ENCODE data around the gene JSRP1.
A peak's percentile ranks its signal among the peaks of the same experiment; 100 is the strongest.

JSRP1 gene

GRCh38 chr19:2255982-2256685 lies at the start of gene JSRP1:
Gene JSRP1 (minus strand): TSS chr19:2256417. CDS start chr19:2255314, 1,103 bp downstream.
- FAIRE-seq (no peak), DNase-seq (ENCODE audit: extremely low spot score, insufficient read length, low read depth) (no peak)

- DNase-seq (ENCODE audit: extremely low spot score, insufficient read length, low read depth) = no peak
- no peak for FAIRE-seq
Measured at GRCh38 chr19:2305452-2306280, 49.4 kb upstream of the JSRP1 start.

- FAIRE-seq (no peak), DNase-seq (ENCODE audit: extremely low spot score, insufficient read length, low read depth) (no peak)
Measured at GRCh38 chr19:2303211-2303798, 47.1 kb upstream of the JSRP1 start.

GRCh38 chr19:2302319-2303210 lies 46.3 kb upstream of the JSRP1 start:
- DNase-seq (ENCODE audit: extremely low spot score, insufficient read length, low read depth) (no peak), FAIRE-seq (no peak)

- no peak for FAIRE-seq
- no peak for DNase-seq (ENCODE audit: extremely low spot score, insufficient read length, low read depth)
Measured at GRCh38 chr19:2300533-2300932, 44.3 kb upstream of the JSRP1 start.

GRCh38 chr19:2296141-2296540 lies 39.9 kb upstream of the JSRP1 start:
- FAIRE-seq (no peak), DNase-seq (ENCODE audit: extremely low spot score, insufficient read length, low read depth) (no peak)

- DNase-seq (ENCODE audit: extremely low spot score, insufficient read length, low read depth) (no peak), FAIRE-seq (no peak)
Measured at GRCh38 chr19:2294687-2295335, 38.6 kb upstream of the JSRP1 start.

- DNase-seq (ENCODE audit: extremely low spot score, insufficient read length, low read depth) = no peak
- no peak for FAIRE-seq
Measured at GRCh38 chr19:2291185-2291751, 35.1 kb upstream of the JSRP1 start.

GRCh38 chr19:2290441-2291184 lies 34.4 kb upstream of the JSRP1 start:
- FAIRE-seq = no peak
- DNase-seq (ENCODE audit: extremely low spot score, insufficient read length, low read depth) = no peak

GRCh38 chr19:2289714-2290435 lies 33.7 kb upstream of the JSRP1 start:
- DNase-seq (ENCODE audit: extremely low spot score, insufficient read length, low read depth) (peak; percentile 72), FAIRE-seq (peak; percentile 95)

GRCh38 chr19:2288818-2289713 lies 32.8 kb upstream of the JSRP1 start:
- no peak for DNase-seq (ENCODE audit: extremely low spot score, insufficient read length, low read depth)

GRCh38 chr19:2288338-2288817 lies 32.2 kb upstream of the JSRP1 start:
- FAIRE-seq (no peak), DNase-seq (ENCODE audit: extremely low spot score, insufficient read length, low read depth) (no peak)

More at GRCh38 chr19:2288818-2289713, 32.8 kb upstream of the JSRP1 start:
- peak; percentile 5 for FAIRE-seq

- FAIRE-seq = peak; percentile 42
- DNase-seq (ENCODE audit: extremely low spot score, insufficient read length, low read depth) = no peak
Measured at GRCh38 chr19:2287585-2288337, 31.5 kb upstream of the JSRP1 start.

GRCh38 chr19:2286402-2287140 lies 30.4 kb upstream of the JSRP1 start:
- no peak for DNase-seq (ENCODE audit: extremely low spot score, insufficient read length, low read depth)
- no peak for FAIRE-seq

GRCh38 chr19:2283835-2284507 lies 27.8 kb upstream of the JSRP1 start:
- DNase-seq (ENCODE audit: extremely low spot score, insufficient read length, low read depth) (no peak), FAIRE-seq (no peak)
